HepG2 (cell line): ENCODE measurements around the gene PDCD2. TPM values are rescaled to one million over a fixed set of nuclear protein-coding genes. Genes with fewer than 3 reads are reported as not detected.

Experiments used
- MAFK ChIP-seq, 2 experiments: IDR thresholded peaks in 1 of 2; conservative IDR thresholded peaks in 1 of 2; 2 replicates each; pipeline ENCODE4 v1.6.1; 2011; ENCODE audit warnings: improper control_type of control experiment in 2 of 2, low read length in 2 of 2
- NCOA1 ChIP-seq: sonication (generic); formaldehyde crosslinking; IDR thresholded peaks from 2 replicates; pipeline ENCODE4 v1.9.0; 2021; ENCODE audit warnings: missing genetic modification reagents
- RXRA ChIP-seq: sonication (generic); formaldehyde crosslinking; IDR thresholded peaks from 2 replicates; pipeline ENCODE4 v1.5.1; 2020; ENCODE audit warnings: missing genetic modification reagents
- ZKSCAN8 ChIP-seq: IDR thresholded peaks from 2 replicates; pipeline ENCODE4 v1.6.1; 2016; ENCODE audit warnings: borderline replicate concordance, missing genetic modification reagents, missing compliant biosample characterization
- ZNF343 ChIP-seq: sonication (generic); formaldehyde crosslinking; IDR thresholded peaks from 2 replicates; pipeline ENCODE4 v1.4.0; 2020; ENCODE audit warnings: mild to moderate bottlenecking, missing genetic modification reagents
- polyA plus RNA-seq, 8 experiments: library from polyadenylated mRNA; depleted of rRNA in 3 of 8; stranded (reverse) in 7 of 8; unstranded in 1 of 8; fragments of >200 nt; fragmentation: Illumina TruSeq in 4 of 8; extraction: Trizol in 4 of 8; gene quantifications; 2 replicates each; pipeline versions ENCODE4 v1.2.1 to v1.2.3, GENCODE V29; 2011 to 2016; ENCODE audit warnings: low read depth in 4 of 8, missing spikeins in 1 of 8, mixed read lengths in 1 of 8; ENCODE audit not compliant: insufficient read depth in 1 of 8
- total RNA-seq, 5 experiments: library from RNA; depleted of rRNA; stranded (reverse); fragments of >200 nt; fragmentation: Illumina TruSeq; extraction: Trizol; gene quantifications; 2 replicates each; pipeline ENCODE4 v1.2.3, GENCODE V29; 2016; ENCODE audit warnings: low read depth in 1 of 5
- TF ChIP-seq, protein P1 (sequence below): fragments of 450-650 bp; IDR thresholded peaks from 2 replicates; pipeline ENCODE4 v1.6.1; 2017
- TF ChIP-seq, protein P2 (sequence below): sonication (generic); formaldehyde crosslinking; IDR thresholded peaks from 2 replicates; pipeline ENCODE4 v1.4.0; 2020; ENCODE audit warnings: missing genetic modification reagents
- TF ChIP-seq, protein P3 (sequence below): IDR thresholded peaks from 2 replicates; pipeline ENCODE4 v1.6.1; 2016; ENCODE audit warnings: low read depth, missing genetic modification reagents, missing compliant biosample characterization
- TF ChIP-seq, protein P4 (sequence below): sonication (generic); formaldehyde crosslinking; IDR thresholded peaks from 2 replicates; pipeline ENCODE4 v1.4.0; 2020; ENCODE audit warnings: mild to moderate bottlenecking, missing genetic modification reagents

The PDCD2 gene
- total and polyA plus RNA-seq, 2 of the 13 experiments (the other 11 are each of a cell fraction or from before 2014, with no cell fraction given) = 83.6 to 133 TPM

DNA sequence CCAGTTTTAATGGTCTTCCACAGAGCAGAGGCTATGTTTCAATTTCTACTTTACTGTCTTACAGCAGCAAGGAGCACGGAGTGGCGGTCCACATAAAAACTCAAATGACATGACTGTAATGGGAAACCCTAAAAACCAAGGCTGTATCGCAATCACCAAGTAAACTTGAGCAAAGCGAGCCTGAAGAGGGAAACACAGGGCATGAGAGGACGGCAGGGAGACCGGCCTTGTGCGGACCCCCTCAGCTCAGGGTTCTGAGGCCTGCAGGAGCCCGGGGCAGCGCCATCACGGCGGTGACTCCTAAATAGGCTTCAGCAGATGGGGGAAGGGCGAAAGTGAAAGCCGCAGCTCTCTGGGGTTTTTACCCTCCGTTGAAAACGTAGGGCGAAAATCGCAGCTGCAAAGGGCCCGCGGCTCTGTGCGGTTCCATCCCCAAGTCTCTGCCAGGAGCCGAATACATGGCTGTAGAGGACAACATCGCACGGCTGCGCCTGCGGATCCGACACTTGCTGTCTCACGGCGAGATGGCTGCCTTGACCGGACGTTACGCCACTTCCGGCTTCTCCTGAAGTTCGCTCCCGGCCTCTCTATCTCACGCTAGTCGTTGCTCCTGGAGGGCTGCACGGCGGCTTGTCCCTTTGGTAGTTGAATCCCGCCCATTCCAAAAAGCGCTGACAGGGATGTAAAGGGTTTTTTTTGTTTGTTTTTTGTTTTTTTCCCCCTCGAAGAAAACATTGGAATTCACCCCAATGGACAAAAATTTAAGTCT, 31.5 kb downstream of the PDCD2 start, which contains the start of gene PSMB1 (continued):
- TF ChIP-seq, protein P1, sequence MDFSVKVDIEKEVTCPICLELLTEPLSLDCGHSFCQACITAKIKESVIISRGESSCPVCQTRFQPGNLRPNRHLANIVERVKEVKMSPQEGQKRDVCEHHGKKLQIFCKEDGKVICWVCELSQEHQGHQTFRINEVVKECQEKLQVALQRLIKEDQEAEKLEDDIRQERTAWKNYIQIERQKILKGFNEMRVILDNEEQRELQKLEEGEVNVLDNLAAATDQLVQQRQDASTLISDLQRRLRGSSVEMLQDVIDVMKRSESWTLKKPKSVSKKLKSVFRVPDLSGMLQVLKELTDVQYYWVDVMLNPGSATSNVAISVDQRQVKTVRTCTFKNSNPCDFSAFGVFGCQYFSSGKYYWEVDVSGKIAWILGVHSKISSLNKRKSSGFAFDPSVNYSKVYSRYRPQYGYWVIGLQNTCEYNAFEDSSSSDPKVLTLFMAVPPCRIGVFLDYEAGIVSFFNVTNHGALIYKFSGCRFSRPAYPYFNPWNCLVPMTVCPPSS = no peak
- TF ChIP-seq ZKSCAN8 (CRISPR knock-in tag) (no peak), ZNF343 (CRISPR knock-in tag) (peak; percentile 72; the same call in 1 of the 2 replicates), NCOA1 (CRISPR knock-in tag) (no peak), MAFK (conservative IDR thresholded peaks at IDR 0.05 in 1 of 2, IDR thresholded peaks at IDR 0.05 in 1 of 2; ENCODE audit: low read length in 2 of 2) (peak; percentile 78 to 87), RXRA (CRISPR knock-in tag) (peak; percentile 81; the same call in 1 of the 2 replicates)
- TF ChIP-seq, protein P2, sequence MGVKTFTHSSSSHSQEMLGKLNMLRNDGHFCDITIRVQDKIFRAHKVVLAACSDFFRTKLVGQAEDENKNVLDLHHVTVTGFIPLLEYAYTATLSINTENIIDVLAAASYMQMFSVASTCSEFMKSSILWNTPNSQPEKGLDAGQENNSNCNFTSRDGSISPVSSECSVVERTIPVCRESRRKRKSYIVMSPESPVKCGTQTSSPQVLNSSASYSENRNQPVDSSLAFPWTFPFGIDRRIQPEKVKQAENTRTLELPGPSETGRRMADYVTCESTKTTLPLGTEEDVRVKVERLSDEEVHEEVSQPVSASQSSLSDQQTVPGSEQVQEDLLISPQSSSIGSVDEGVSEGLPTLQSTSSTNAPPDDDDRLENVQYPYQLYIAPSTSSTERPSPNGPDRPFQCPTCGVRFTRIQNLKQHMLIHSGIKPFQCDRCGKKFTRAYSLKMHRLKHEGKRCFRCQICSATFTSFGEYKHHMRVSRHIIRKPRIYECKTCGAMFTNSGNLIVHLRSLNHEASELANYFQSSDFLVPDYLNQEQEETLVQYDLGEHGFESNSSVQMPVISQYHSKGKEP = no peak
- TF ChIP-seq, protein P3, sequence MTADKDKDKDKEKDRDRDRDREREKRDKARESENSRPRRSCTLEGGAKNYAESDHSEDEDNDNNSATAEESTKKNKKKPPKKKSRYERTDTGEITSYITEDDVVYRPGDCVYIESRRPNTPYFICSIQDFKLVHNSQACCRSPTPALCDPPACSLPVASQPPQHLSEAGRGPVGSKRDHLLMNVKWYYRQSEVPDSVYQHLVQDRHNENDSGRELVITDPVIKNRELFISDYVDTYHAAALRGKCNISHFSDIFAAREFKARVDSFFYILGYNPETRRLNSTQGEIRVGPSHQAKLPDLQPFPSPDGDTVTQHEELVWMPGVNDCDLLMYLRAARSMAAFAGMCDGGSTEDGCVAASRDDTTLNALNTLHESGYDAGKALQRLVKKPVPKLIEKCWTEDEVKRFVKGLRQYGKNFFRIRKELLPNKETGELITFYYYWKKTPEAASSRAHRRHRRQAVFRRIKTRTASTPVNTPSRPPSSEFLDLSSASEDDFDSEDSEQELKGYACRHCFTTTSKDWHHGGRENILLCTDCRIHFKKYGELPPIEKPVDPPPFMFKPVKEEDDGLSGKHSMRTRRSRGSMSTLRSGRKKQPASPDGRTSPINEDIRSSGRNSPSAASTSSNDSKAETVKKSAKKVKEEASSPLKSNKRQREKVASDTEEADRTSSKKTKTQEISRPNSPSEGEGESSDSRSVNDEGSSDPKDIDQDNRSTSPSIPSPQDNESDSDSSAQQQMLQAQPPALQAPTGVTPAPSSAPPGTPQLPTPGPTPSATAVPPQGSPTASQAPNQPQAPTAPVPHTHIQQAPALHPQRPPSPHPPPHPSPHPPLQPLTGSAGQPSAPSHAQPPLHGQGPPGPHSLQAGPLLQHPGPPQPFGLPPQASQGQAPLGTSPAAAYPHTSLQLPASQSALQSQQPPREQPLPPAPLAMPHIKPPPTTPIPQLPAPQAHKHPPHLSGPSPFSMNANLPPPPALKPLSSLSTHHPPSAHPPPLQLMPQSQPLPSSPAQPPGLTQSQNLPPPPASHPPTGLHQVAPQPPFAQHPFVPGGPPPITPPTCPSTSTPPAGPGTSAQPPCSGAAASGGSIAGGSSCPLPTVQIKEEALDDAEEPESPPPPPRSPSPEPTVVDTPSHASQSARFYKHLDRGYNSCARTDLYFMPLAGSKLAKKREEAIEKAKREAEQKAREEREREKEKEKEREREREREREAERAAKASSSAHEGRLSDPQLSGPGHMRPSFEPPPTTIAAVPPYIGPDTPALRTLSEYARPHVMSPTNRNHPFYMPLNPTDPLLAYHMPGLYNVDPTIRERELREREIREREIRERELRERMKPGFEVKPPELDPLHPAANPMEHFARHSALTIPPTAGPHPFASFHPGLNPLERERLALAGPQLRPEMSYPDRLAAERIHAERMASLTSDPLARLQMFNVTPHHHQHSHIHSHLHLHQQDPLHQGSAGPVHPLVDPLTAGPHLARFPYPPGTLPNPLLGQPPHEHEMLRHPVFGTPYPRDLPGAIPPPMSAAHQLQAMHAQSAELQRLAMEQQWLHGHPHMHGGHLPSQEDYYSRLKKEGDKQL (CRISPR knock-in tag) = no peak
- TF ChIP-seq, protein P4, sequence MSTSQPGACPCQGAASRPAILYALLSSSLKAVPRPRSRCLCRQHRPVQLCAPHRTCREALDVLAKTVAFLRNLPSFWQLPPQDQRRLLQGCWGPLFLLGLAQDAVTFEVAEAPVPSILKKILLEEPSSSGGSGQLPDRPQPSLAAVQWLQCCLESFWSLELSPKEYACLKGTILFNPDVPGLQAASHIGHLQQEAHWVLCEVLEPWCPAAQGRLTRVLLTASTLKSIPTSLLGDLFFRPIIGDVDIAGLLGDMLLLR = peak; percentile 61; the same call in 1 of the 2 replicates
